Smooth muscle cell (in vitro differentiated cells): ENCODE measurements around the gene DGKI. TPM values are rescaled to one million over a fixed set of nuclear protein-coding genes. Genes with fewer than 3 reads are reported as not detected.

ENCODE experiments used
- DNase-seq: peaks from one replicate; lab custom pipeline; 2025; ENCODE audit not compliant: unreplicated experiment; lab: John Stamatoyannopoulos, UW
- H2AFZ ChIP-seq: fragments of 200-600 bp; sonication (generic); 2 replicates; pipeline ENCODE4 v1.6.0; 2016; ENCODE audit warnings: antibody characterized with exemption, low read depth, mild to moderate bottlenecking
- H3F3A ChIP-seq: fragments of 200-600 bp; sonication (generic); 2 replicates; pipeline ENCODE4 v1.6.0; 2017; ENCODE audit warnings: antibody characterized with exemption, low read depth
- H3K27ac ChIP-seq: fragments of 200-600 bp; sonication (generic); 2 replicates; pipeline ENCODE4 v1.5.1; 2016; ENCODE audit warnings: low read depth, mild to moderate bottlenecking
- H3K27me3 ChIP-seq: fragments of 200-600 bp; sonication (generic); 2 replicates; pipeline ENCODE4 v1.6.1; 2016; ENCODE audit warnings: low read depth, mild to moderate bottlenecking
- H3K36me3 ChIP-seq: fragments of 200-600 bp; sonication (generic); 2 replicates; pipeline ENCODE4 v1.5.1; 2016; ENCODE audit warnings: low read depth
- H3K4me1 ChIP-seq: fragments of 200-600 bp; sonication (generic); 2 replicates; pipeline ENCODE4 v1.5.1; 2016; ENCODE audit warnings: low read depth
- H3K4me2 ChIP-seq: fragments of 200-600 bp; sonication (generic); 2 replicates; pipeline ENCODE4 v1.6.0; 2016; ENCODE audit warnings: mild to moderate bottlenecking
- H3K4me3 ChIP-seq: fragments of 200-600 bp; sonication (generic); 2 replicates; pipeline ENCODE4 v1.5.1; 2016; ENCODE audit warnings: mild to moderate bottlenecking
- H3K79me2 ChIP-seq: fragments of 200-600 bp; sonication (generic); 2 replicates; pipeline ENCODE4 v1.6.0; 2016; ENCODE audit warnings: low read depth, mild to moderate bottlenecking
- H3K9ac ChIP-seq: fragments of 200-600 bp; sonication (generic); 2 replicates; pipeline ENCODE4 v1.6.0; 2016; ENCODE audit warnings: low read depth
- H3K9me3 ChIP-seq: fragments of 200-600 bp; sonication (generic); replicated peaks from 2 replicates; pipeline ENCODE4 v1.5.1; 2016; ENCODE audit warnings: low read depth
- H4K20me1 ChIP-seq: fragments of 200-600 bp; sonication (generic); 2 replicates; pipeline ENCODE4 v1.6.0; 2016; ENCODE audit warnings: low read depth
- WGBS: methylation state at CpG from one replicate; pipeline ENCODE4 v1.1.7; 2016; ENCODE audit warnings: low lambda C conversion rate; 5-methylcytosine and 5-hydroxymethylcytosine counted together
- polyA plus RNA-seq: library from polyadenylated mRNA; unstranded; fragments of >200 nt; fragmentation: Nextera tagmentation; extraction: Ambion mirVana; gene quantifications from 2 replicates; pipeline ENCODE4 v1.2.1, GENCODE V29; 2016
- total RNA-seq: library from RNA; depleted of rRNA; stranded (reverse); fragments of >200 nt; gene quantifications from 2 replicates; pipeline ENCODE4 v1.2.3, GENCODE V29; 2014
- TF ChIP-seq, protein P1 (sequence below): fragments of 200-600 bp; sonication (generic); IDR thresholded peaks from 2 replicates; pipeline ENCODE4 v1.5.1; 2017; ENCODE audit warnings: borderline replicate concordance, mild to moderate bottlenecking, antibody characterized with exemption; ENCODE audit not compliant: insufficient read depth, poor library complexity, severe bottlenecking

The DGKI gene
- total and polyA plus RNA-seq, 2 experiments from 2014 or later = 2.5 to 6.2 TPM

DNA sequence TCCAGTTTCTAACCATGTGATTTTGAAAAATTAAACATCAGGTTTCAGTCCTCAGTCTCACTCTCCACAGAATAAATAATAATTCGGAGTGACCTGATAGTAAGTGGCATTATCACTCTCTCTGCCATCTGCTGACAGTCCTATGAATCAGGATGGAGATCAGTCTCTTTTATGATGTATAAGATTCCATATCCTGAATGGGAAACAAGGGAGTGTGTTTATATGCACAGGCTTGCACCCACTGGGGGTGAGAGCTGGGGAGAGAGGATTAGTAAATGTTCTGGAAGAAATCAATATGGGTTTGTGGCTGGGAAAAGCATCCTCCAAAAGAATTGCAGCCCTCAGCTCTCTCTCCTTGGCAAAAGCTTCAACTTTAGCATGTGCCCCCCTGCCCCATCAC is 45.3 kb downstream of the DGKI start:
- Histone ChIP-seq H3K4me2 (no peak overlapping the region), H3K79me2 (no peaks in the 10 kb centered on the region), H2AFZ (no peak overlapping the region), H3K4me1 (no peaks in the 10 kb centered on the region), H3K27ac (no peak overlapping the region), H3K27me3 (no peaks in the 10 kb centered on the region), H4K20me1 (no peaks in the 10 kb centered on the region), H3K4me3 (no peak overlapping the region), H3K9me3 (no peaks in the 10 kb centered on the region), H3F3A (no peaks in the 10 kb centered on the region), H3K36me3 (no peaks in the 10 kb centered on the region), H3K9ac (no peak overlapping the region)
- WGBS = 97% methylated on average over 1 of the region's 1 CpG
- no peak for DNase-seq
- TF ChIP-seq, protein P1, sequence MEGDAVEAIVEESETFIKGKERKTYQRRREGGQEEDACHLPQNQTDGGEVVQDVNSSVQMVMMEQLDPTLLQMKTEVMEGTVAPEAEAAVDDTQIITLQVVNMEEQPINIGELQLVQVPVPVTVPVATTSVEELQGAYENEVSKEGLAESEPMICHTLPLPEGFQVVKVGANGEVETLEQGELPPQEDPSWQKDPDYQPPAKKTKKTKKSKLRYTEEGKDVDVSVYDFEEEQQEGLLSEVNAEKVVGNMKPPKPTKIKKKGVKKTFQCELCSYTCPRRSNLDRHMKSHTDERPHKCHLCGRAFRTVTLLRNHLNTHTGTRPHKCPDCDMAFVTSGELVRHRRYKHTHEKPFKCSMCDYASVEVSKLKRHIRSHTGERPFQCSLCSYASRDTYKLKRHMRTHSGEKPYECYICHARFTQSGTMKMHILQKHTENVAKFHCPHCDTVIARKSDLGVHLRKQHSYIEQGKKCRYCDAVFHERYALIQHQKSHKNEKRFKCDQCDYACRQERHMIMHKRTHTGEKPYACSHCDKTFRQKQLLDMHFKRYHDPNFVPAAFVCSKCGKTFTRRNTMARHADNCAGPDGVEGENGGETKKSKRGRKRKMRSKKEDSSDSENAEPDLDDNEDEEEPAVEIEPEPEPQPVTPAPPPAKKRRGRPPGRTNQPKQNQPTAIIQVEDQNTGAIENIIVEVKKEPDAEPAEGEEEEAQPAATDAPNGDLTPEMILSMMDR = no peak

GRCh38 chr7:137801003-137801402 is 45.8 kb downstream of the DGKI start:
- H3K79me2 ChIP-seq = no peaks in the 10 kb centered on the region
- H3K27me3 ChIP-seq = no peaks in the 10 kb centered on the region
- no peak overlapping the region for H3K27ac ChIP-seq
- H2AFZ ChIP-seq = no peak overlapping the region
- no peak overlapping the region for H3K9ac ChIP-seq
- WGBS = 90% methylated on average over 1 of the region's 1 CpG
- H4K20me1 ChIP-seq = no peaks in the 10 kb centered on the region
- H3K9me3 ChIP-seq = no peaks in the 10 kb centered on the region
- TF ChIP-seq, protein P1 = no peak
- no peak overlapping the region for H3K4me2 ChIP-seq
- no peaks in the 10 kb centered on the region for H3K36me3 ChIP-seq
- H3F3A ChIP-seq = no peaks in the 10 kb centered on the region
- no peak for DNase-seq
- no peaks in the 10 kb centered on the region for H3K4me1 ChIP-seq
- H3K4me3 ChIP-seq = no peak overlapping the region

DNA sequence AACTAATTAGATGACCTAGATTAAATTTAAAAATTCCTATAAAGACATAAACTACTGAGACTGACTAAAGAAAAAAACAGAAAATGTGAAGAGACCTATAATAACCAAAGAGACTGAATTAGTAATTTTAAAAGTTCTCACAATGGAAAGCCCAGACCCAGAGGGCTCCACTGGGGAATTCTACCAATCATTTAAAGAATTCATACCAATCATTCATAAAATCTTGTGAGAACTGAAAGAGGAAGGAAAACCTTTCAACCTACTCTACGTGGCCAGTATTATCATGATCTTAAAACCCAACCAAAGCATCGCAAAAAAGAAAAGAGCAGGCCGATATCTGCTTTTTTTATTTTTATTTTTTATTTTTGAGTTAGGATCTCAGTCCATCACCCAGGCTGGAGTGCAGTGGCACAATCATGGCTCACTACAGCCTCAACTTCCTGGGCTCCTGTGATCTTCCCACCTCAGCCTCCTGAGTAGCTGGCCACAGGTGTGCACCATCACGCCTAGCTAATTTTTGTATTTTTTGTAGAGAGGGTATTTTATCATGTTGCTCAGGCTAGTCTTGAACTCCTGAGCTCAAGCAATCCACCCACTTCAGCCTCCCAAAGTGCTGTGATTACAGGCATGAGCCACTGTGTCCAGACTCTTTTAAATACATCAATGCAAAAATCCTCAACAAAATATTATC is 48.6 kb downstream of the DGKI start:
- Histone ChIP-seq H3K36me3 (no peaks in the 10 kb centered on the region), H3K9ac (no peak overlapping the region), H3K27me3 (no peaks in the 10 kb centered on the region)

More for the DNA sequence above, 48.6 kb downstream of the DGKI start:
- Histone ChIP-seq H3K4me3 (no peak overlapping the region), H4K20me1 (no peaks in the 10 kb centered on the region), H3K4me2 (no peak overlapping the region), H3K9me3 (no peaks in the 10 kb centered on the region), H3K4me1 (no peaks in the 10 kb centered on the region), H3K27ac (no peak overlapping the region), H2AFZ (no peak overlapping the region), H3F3A (no peaks in the 10 kb centered on the region), H3K79me2 (no peaks in the 10 kb centered on the region)
- TF ChIP-seq, protein P1 = no peak
- 96% methylated on average over 4 of the region's 4 CpGs for WGBS
- DNase-seq = no peak
